ENCODE data around the gene BCL2L1.

BCL2L1 gene

GRCh38 chr20:31691646-31692275 lies 30.9 kb downstream of the BCL2L1 start:
- DNase-seq, result no peak

- DNase-seq, result no peak
Measured at GRCh38 chr20:31690124-31690666, 32.5 kb downstream of the BCL2L1 start.

- no peak for DNase-seq
Measured at GRCh38 chr20:31689141-31689540, 33.5 kb downstream of the BCL2L1 start.

DNA sequence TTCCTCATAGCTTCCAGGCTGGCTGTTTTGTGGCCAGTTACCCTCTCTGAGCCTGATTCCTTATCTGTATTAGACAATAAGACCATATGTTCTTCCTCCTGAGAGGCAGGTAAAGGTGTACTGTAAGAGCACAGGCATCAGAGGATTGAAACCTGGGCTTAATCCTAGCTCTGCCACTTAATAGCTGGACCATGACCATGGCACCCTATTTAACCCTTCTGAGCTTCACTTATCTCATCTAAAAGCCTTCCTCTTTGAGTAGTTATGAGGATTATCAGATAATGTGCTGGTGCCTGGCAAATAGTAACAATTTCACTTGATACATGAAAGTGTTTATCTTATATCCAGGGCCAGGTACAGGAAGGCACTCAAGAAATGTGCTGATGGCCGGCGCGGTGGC lies 34.9 kb downstream of the BCL2L1 start:
- DNase-seq, result no peak

GRCh38 chr20:31685853-31686643 lies 36.6 kb downstream of the BCL2L1 start:
- DNase-seq, result no peak

DNA sequence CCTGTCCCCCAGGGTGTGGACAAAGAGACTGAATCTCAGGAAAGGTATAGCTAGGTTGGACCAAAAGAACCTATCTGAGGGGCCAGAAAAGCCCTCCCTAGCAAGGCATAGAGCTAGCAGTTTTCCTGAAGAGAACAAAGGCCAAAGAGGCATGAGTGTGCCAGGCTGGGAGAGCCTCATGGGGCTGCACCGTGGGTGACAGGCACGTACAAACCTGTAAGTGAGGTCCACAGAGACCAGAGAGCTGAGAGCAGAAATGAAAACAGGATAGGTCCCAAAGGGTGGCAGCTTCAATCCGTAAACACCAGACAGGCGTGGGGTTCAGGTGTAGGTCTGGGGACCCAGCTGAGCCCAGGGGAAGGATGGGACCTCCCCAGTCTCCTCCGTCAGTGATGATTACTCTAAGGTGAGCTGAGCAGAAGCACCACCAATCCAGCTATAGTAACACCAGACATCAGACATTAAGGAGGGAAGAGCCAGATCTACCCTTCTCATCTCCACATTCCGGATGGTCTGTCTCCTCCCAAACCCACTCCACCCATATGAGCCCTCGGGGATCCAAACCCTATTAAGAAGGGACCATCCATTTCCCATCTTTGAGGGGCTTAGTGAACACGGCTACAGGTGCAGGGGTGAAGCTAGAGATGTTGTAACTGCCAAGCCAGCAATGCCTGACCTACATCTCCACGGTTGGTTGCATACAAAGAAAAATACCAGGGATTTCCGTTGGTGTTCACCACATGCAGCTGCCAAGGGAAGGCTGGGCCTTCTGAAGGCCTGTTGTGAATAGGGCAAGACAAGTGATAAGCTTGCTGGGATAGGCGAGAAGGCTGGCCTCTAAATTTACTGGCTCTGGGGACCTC lies 38.3 kb downstream of the BCL2L1 start:
- DNase-seq, result no peak

GRCh38 chr20:31682927-31683326 lies 39.7 kb downstream of the BCL2L1 start:
- DNase-seq, result no peak

- DNase-seq, result no peak
Measured at GRCh38 chr20:31682352-31682751, 40.3 kb downstream of the BCL2L1 start.

GRCh38 chr20:31681769-31682168 lies 40.9 kb downstream of the BCL2L1 start:
- no peak for DNase-seq

- DNase-seq, result no peak
Measured at GRCh38 chr20:31681128-31681727, 41.4 kb downstream of the BCL2L1 start.

GRCh38 chr20:31680286-31681127 lies 42.2 kb downstream of the BCL2L1 start:
- no peak for DNase-seq

- DNase-seq, result no peak
Measured at GRCh38 chr20:31679357-31680285, 43.0 kb downstream of the BCL2L1 start.

GRCh38 chr20:31678389-31679356 lies 44.0 kb downstream of the BCL2L1 start:
- DNase-seq, result no peak

GRCh38 chr20:31677553-31678260 lies 45.0 kb downstream of the BCL2L1 start:
- DNase-seq, result no peak

GRCh38 chr20:31676609-31676989 lies 46.1 kb downstream of the BCL2L1 start:
- no peak for DNase-seq

- no peak for DNase-seq
Measured at GRCh38 chr20:31675828-31676608, 46.6 kb downstream of the BCL2L1 start.

DNA sequence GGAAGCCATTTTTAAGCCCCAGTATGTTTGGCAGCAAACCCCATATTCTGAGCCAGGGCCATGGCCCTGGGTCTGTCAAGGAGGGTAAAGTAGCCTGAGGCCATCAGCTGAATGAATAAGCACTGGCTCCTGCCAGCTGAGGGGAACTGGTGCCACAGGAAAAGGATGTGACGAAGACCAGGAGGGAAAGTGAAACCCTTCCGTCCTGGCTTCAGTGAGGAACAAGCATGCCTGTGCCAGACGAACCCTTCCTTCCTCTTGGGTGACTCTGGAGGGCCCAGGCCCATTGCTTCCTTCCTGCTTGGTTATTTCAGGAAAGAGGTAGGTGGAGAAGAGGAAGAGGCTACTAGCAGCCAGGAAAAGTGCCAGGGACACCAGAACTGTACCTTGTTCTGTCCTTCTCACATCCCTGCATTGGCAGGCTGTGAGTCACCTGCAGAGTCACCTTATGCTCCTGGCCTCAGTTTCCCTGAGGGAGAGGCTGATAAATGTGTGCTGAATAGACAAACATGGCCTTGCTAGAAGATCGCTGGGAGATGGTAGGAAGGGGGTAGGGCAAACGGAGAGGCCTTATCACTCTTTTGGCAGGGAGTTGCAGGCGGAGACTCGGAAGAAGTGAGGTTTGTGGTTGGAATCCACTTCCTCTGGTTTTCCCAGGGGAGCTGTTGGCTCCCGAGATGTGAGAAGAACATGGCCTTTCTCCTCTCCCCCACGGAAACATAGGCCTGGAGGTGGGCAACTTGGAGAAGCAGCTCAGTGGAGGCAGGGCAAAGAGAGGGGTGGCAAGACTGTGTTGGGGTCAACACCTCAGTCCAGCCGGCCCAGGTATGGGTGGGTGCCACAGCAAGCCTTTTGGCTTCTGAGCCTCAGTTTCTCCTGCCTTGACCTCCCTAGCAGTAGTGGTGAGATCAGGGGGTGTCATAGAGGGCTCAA lies 47.5 kb downstream of the BCL2L1 start:
- no peak for DNase-seq

Data from activated gamma-delta T cell (primary cell).